GM13977 (cell line): ENCODE data around the gene CCDC69.

Source experiments
- DNase-seq: peaks from one replicate; pipeline ENCODE4 v3.0.0; 2012; ENCODE audit warnings: low spot score
- in situ Hi-C: fragments of 300-500 bp; cut with MboI; formaldehyde crosslinking; loops from one replicate; pipeline ENCODE4 v1.12.0; 2022; ENCODE audit warnings: low sequenced_read_pairs, low pct_unique_long_range_greater_than_20kb, mixed read lengths, inconsistent platforms; ENCODE audit not compliant: unreplicated experiment
- TF ChIP-seq, protein P1 (sequence below): IDR thresholded peaks from 2 replicates; pipeline ENCODE4 v1.5.1; 2012; ENCODE audit warnings: mild to moderate bottlenecking, control low read depth; ENCODE audit not compliant: insufficient read depth; ENCODE audit errors: extremely low read depth, missing control alignments

The CCDC69 gene

DNA sequence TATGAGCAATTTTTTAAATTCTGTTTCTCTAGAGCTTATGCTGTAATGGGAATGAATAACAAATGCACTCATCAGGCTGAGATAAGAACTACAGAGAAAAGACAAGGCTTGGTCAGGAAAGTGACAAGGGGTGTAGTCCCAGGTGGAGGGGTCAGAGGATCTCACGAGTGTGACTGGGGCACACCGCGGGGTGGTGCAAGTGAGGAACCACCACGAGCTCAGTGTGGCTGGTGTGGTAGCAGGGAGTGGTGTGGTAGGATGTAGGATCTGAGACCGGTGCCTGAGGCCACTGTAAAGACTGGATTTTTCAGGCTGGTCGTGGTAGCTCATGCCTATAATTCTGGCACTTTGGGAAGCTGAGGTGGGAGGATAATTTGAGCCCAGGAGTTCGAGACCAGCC, 75.3 kb downstream of the CCDC69 start:
- TF ChIP-seq, protein P1, sequence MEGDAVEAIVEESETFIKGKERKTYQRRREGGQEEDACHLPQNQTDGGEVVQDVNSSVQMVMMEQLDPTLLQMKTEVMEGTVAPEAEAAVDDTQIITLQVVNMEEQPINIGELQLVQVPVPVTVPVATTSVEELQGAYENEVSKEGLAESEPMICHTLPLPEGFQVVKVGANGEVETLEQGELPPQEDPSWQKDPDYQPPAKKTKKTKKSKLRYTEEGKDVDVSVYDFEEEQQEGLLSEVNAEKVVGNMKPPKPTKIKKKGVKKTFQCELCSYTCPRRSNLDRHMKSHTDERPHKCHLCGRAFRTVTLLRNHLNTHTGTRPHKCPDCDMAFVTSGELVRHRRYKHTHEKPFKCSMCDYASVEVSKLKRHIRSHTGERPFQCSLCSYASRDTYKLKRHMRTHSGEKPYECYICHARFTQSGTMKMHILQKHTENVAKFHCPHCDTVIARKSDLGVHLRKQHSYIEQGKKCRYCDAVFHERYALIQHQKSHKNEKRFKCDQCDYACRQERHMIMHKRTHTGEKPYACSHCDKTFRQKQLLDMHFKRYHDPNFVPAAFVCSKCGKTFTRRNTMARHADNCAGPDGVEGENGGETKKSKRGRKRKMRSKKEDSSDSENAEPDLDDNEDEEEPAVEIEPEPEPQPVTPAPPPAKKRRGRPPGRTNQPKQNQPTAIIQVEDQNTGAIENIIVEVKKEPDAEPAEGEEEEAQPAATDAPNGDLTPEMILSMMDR = no peak
- no peak for DNase-seq
- in situ Hi-C loops = no loop called here

DNA sequence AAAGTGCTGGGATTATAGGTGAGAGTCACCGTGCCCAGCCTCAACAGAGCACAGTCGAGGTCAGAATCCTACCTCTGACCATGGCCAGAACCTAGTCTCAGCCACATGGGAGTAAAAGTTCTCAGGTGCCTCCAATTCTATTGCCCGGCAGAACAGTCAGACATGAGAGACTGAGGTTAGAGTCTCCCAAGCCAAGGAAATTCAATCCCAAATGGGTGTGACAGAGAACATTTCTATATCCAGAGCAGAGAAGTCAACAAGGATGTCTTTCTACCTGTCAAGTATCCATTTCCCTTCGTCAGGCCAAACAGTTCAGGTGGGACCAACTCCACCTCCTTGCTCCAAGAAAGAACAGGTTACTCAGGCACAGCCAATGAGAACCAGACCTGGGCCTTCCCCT, 76.9 kb downstream of the CCDC69 start:
- TF ChIP-seq, protein P1 = no peak

DNA sequence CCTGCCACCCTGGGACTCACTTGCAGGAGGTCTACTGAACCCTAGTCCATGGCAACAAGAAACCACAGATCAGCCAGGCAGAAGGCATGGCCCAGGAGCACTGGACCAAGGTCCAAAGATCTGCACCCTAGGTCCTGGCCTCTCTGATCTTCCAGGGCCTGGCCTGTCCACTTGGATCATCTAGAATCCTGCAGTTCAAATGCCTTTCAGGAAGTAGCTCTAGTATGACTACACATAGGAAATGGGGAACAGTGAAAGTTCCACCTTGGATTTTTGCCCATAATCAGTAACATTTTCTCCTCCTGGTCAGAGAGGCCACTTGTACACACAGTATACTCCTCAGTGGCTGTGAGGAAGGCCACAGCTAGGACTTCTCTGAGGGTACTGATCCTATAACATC, 77.8 kb downstream of the CCDC69 start:
- DNase-seq = no peak
- TF ChIP-seq, protein P1 = no peak
- in situ Hi-C loops = no loop called here

More for the DNA sequence above, 76.9 kb downstream of the CCDC69 start:
- no peak for DNase-seq
- in situ Hi-C loops = no loop called here

DNA sequence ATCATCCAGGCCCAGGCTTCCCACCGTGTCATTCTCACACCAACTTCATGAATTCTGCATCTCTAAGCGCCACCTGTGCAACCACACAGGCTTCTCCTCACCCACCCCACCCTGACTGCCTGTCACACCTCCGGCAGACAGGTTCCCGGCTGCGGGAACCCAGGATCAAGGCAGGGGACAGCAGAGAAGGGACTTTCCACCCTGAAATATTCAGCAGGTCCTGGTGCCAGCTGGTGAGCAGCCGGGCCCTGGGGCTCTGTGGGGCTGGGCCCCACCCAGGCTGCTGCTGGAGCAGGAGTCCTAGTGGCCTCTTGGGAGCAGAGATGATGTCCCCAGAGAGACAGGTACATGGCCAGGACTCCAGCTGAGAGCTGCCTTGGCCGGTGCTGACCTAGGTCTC, 79.0 kb downstream of the CCDC69 start:
- TF ChIP-seq, protein P1 = no peak
- no peak for DNase-seq
- in situ Hi-C loops = no loop called here

DNA sequence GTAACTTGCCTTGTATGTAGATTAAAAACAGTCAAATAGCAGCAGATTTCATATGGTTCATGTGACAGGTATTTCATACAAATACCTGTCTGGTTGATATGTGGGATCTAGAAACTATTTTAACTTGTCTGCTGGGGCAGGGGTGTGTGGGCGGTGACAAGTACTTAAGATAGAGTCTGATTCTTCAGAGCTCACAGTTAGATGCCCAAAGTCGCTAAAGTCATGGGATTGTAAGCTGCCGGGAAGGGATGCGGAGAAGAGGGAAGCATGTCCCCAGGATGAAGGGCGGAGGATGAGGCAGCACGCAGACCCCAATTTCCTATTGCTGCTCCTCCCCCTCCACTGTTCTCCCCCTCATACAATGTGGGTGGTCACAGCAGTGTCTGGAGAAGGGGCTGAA, 79.6 kb downstream of the CCDC69 start:
- TF ChIP-seq, protein P1 = no peak
- in situ Hi-C loops = no loop called here

DNA sequence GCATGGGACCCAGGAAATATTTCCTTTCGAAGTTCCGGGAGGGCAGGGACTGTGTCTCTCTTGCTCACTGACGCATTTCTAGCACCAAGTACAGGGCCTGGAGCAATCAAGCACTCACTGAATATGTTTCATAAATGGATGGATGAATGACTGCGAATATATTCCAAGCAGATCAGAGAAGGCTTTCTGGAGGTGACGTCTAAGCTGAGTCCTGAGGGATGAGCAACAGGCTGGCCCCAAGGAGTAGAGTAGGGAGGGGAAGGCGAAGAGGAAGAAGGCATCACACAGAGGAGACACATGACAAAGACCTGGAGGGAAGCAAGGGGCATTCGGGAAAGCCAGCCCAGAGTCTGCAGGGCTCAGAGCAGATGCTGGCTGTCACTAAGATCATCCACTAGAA, 80.2 kb downstream of the CCDC69 start:
- TF ChIP-seq, protein P1 = no peak
- in situ Hi-C loops = no loop called here
- DNase-seq = no peak

More for the DNA sequence above, 79.6 kb downstream of the CCDC69 start:
- no peak for DNase-seq

DNA sequence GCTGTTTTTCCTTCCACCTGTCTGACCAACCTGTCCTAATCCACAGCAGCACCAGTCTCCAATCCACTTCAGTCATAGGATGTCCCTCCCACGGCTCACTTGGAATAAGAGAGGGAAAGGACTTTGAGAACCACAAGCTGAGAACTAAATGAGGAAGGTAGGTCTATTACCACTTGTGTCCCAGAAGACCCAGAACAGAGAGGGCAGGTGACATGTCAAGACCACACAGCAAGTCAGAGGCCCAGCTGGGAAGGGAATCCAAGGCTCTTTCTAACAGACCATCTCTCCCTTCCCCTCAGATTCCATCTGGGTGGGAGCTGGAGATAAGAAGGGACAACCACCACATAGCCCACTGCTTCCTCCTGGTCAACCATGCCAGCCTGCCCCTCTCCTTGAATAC, 81.0 kb downstream of the CCDC69 start:
- DNase-seq = no peak
- in situ Hi-C loops = no loop called here
- TF ChIP-seq, protein P1 = no peak
